SK-N-MC (cell line): Measurements from ENCODE around the gene HSPA8.

Experiments
- EZH2 ChIP-seq: fragments of 200-600 bp; sonication (generic); IDR thresholded peaks from one replicate; pipeline ENCODE4 v1.6.1; 2017; ENCODE audit warnings: antibody characterized with exemption
- POLR2AphosphoS5 ChIP-seq: IDR thresholded peaks from 2 replicates; pipeline ENCODE4 v1.6.1; 2012; ENCODE audit warnings: mild to moderate bottlenecking, low read depth, low read length, borderline replicate concordance

DNA sequence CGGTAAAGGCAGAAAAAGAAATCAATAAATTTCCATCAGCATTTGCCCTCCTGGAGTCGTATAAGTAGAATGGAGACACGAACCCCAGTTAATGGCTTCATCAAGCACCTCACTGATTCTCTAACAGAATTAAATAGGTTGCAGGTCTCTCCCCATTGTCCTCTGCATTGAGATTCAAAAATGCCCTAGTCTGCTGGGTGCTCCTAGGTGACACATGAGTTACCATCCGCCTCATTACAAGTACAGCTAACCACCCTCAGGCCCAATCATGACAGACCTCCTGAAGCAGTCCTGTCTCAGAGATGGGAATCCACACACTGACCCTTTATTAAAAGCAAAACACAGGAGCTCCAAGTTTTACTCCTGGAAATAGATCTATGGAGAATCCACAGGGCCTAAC is 31.4 kb downstream of the HSPA8 start:
- no peak for TF ChIP-seq POLR2AphosphoS5
- no peak for TF ChIP-seq EZH2
